PC-3 (cell line): Measurements from ENCODE around the gene AP2A1.
"Not testable (repeated sequence)": the region's sequence is repeated elsewhere in the genome, so short reads cannot be mapped to it uniquely, and the experiment has no call there.

Source experiments
- CTCF ChIP-seq: fragments of 300-600 bp; sonication (generic); conservative IDR thresholded peaks from 2 replicates; pipeline ENCODE4 v1.5.1; 2017; ENCODE audit warnings: antibody characterized with exemption, low read depth, mild to moderate bottlenecking, low read length
- EZH2phosphoT487 ChIP-seq: fragments of 300-600 bp; sonication (generic); IDR thresholded peaks from 2 replicates; pipeline ENCODE4 v1.6.1; 2018; ENCODE audit warnings: mild to moderate bottlenecking, antibody characterized with exemption, low read length, borderline replicate concordance

GRCh38 chr19:49719420-49719819, 47.4 kb upstream of the AP2A1 start:
- TF ChIP-seq CTCF, EZH2phosphoT487: not testable (repeated sequence)
